Right forelimb (tissue), 1 donor: Measurements from ENCODE around the gene FMO1.
"Not testable (repeated sequence)": the region's sequence is repeated elsewhere in the genome, so short reads cannot be mapped to it uniquely, and the experiment has no call there.

Experiments
- DNase-seq: peaks from one replicate; pipeline ENCODE4 v3.0.0-alpha.2; 2018

FMO1 gene

GRCh38 chr1:171290621-171291020, 42.3 kb downstream of the FMO1 start:
- DNase-seq: no peak

- no peak for DNase-seq
These were observed 44.5 kb downstream of the FMO1 start for GRCh38 chr1:171292799-171293198.

DNA sequence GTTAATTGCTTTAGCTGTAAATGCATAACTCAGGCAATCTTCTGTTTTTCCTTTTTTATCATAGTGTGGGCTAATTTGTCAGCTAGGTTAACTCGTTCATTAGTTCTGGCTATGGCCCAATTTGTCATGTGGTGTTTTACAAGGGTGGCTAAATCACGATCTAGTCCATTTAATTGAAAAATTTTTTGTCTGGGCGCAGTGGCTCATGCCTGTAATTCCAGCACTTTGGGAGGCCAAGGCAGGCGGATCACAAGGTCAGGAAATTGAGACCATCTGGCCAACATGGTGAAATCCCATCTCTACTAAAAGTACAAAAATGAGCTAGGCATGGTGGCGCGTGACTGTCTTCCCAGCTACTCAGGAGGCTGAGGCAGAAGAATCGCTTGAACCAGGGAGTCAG, 47.1 kb downstream of the FMO1 start:
- not testable (repeated sequence) for DNase-seq

DNA sequence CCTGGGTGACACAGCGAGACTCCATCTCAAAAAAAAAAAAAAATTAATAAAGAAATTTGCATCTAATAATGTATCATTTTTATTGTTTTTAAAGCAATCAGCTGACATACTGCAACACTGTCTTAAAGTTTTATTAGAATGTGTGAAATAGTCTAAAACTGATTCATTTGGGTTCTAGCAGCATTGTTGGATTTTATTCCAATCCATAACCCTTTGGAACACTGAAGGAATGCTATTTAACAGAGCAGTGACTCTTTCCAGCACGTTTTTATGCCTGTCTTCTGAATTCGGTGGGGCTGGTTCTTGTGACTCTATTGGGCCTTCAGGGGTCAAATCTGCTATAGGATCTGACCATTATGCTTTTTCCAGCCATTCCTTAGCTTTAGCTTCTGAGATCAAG, 47.5 kb downstream of the FMO1 start:
- DNase-seq: no peak

DNA sequence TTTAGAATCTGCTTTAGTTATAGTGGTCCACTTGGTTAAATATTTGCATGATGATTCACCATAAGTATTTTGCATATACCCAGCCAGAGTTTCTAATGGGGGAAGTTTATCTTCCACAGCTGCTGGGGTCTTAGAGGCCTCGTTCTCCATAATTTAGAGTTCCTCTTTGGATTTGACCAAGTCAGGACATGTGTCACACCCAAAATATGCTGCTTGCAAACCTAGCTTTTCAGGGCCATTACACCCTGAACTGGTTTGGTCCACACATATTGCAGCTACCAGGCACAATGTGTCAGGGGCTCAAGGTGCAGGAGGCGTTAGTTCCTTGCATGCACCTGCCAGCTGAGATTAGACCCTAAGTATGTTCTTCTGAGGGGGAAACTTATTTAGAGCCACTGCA, 48.6 kb downstream of the FMO1 start:
- no peak for DNase-seq

GRCh38 chr1:171298696-171299095, 50.4 kb downstream of the FMO1 start:
- no peak for DNase-seq

GRCh38 chr1:171299342-171299741, 51.0 kb downstream of the FMO1 start:
- DNase-seq: no peak

DNA sequence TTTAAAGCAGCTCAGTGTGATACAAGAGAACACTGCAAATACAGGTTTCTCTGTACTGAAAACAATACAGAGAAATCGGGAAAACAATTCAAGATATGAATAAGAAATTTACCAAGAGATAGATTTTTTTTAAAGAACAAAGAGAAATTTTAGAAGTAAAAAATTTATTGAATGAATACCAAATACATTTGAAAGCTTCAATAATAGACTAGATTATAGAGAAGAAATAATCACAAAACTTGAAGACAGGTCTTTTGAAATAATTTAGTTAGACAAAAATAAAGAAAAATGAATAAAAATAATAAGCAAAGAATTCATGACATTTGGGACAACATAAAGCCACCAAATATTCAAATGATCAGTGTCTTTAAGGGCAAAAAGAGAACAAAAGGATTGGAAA, 52.1 kb downstream of the FMO1 start:
- no peak for DNase-seq

DNA sequence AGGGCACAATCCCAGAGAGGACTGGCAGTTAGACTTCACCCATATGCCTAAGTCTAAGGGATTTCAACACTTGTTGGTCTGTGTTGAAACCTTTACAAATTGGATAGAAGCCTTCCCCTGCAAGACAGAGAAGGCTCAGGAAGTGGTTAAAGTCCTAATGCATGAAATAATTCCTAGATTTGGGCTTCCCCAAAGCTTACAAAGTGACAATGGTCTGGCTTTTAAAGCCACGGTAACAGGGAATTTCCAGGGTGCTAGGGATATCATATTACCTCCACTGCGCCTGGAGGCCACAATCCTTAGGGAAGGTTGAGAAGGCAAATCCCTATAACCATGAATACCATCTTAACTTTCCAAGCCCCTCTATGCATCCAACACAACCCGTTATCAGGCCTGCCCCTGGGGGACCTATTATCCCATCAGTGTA, 62.4 kb downstream of the FMO1 start:
- no peak for DNase-seq

- no peak for DNase-seq
These were observed 63.7 kb downstream of the FMO1 start for GRCh38 chr1:171311771-171312558.

GRCh38 chr1:171313319-171313834, 65.1 kb downstream of the FMO1 start:
- no peak for DNase-seq

DNA sequence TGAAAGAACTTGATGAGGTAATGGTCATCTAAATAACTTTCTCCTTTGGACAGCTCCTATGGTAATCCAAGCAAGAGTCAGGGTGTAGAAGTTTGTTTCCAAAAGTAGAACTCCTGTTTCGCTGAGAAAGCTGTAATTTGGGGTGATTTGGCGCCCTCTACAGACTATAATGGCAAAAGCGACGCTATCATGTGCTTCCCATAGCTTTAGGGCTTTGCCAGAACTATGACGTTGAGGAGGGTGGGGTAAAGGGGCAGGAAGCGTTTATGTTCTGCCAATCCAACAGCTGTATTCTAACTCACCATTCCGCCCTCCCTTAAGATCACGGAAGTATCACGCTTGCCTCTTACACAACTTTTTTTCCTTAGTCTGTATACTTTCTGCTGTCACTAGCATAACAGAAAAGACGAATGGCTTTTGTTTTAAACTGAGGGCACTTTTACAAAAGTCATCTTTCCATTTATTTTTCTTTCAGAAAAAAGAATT, 65.6 kb downstream of the FMO1 start, which contains the start of gene FMO4:
TSS of gene FMO4 (plus strand) at position 349 of the 486 bp plus-strand sequence. CDS start 5,643 bp downstream, outside the sequence.
- peak; percentile 92 for DNase-seq

- DNase-seq: no peak
These were observed 81.0 kb downstream of the FMO1 start for GRCh38 chr1:171329251-171329650.

DNA sequence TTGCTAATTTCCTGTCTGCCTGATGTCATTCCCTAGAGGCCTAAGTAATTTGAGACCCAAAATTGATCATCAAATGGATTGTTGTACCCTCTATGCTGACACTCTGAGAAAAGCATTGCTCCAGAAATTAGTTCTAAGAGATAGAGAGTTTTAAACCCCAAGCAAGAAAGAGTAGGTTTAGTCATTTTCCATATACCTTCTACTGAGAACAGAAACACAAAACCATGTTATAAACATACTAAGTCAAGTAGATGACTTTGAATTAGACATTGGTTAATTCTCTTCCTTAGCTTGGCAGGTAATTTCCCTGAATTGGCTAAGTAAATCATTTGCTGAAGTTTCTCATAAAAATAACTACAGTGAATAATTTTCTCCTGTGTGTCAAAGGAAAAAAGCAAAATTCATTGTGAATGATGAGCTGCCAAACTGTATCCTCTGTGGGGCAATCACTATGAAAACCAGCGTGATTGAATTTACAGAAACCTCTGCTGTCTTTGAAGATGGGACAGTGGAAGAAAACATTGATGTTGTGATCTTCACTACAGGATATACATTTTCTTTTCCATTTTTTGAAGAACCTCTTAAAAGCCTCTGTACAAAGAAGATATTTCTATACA, 85.8 kb downstream of the FMO1 start:
- no peak for DNase-seq
